NT2/D1 (cell line): Measurements from ENCODE around the gene DENND5B.

Experiments used
- SUZ12 ChIP-seq: IDR thresholded peaks from 2 replicates; pipeline ENCODE4 v1.6.1; 2011; ENCODE audit not compliant: insufficient read length, insufficient read depth; ENCODE audit errors: extremely low read depth
- YY1 ChIP-seq: IDR thresholded peaks from 2 replicates; pipeline ENCODE4 v1.6.1; 2011; ENCODE audit not compliant: insufficient read length, insufficient read depth
- ZNF274 ChIP-seq: IDR thresholded peaks from 2 replicates; pipeline ENCODE4 v1.6.1; 2011; ENCODE audit warnings: mild to moderate bottlenecking, low read depth, low read length

GRCh38 chr12:31510034-31510433 lies 80.9 kb downstream of the DENND5B start:
- TF ChIP-seq YY1 (no peak), SUZ12 (no peak), ZNF274 (no peak)
